Measurements from ENCODE around the gene PRR35. TPM values are rescaled to one million over a fixed set of nuclear protein-coding genes. Genes with fewer than 3 reads are reported as not detected.

PRR35 gene
- polyA plus RNA-seq, 1 donor (not counting 4 experiments of a cell fraction or from before 2014, with no cell fraction given), result not detected

GRCh38 chr16:558298-559020, 1.7 kb upstream of the PRR35 start:
- no peak overlapping the region for H3K27ac ChIP-seq (ENCODE audit: control insufficient read depth, insufficient read depth, low read length)
- H4K20me1 ChIP-seq (ENCODE audit: control insufficient read depth, extremely low read depth, insufficient read depth, low read length), result no peaks in the 10 kb centered on the region
- H2AFZ ChIP-seq (ENCODE audit: control insufficient read depth, low read length), result no peak overlapping the region
- H3K4me2 ChIP-seq (ENCODE audit: control insufficient read depth, extremely low read depth, insufficient read depth, low read depth, low read length), result no peak overlapping the region
- TF ChIP-seq EZH2 (IDR thresholded peaks at IDR 0.05; ENCODE audit: low read length), result no peak
- TF ChIP-seq, protein P1, sequence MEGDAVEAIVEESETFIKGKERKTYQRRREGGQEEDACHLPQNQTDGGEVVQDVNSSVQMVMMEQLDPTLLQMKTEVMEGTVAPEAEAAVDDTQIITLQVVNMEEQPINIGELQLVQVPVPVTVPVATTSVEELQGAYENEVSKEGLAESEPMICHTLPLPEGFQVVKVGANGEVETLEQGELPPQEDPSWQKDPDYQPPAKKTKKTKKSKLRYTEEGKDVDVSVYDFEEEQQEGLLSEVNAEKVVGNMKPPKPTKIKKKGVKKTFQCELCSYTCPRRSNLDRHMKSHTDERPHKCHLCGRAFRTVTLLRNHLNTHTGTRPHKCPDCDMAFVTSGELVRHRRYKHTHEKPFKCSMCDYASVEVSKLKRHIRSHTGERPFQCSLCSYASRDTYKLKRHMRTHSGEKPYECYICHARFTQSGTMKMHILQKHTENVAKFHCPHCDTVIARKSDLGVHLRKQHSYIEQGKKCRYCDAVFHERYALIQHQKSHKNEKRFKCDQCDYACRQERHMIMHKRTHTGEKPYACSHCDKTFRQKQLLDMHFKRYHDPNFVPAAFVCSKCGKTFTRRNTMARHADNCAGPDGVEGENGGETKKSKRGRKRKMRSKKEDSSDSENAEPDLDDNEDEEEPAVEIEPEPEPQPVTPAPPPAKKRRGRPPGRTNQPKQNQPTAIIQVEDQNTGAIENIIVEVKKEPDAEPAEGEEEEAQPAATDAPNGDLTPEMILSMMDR (optimal IDR thresholded peaks at IDR 0.05 in 1 of 3, IDR thresholded peaks at IDR 0.05 in 1 of 3, conservative IDR thresholded peaks at IDR 0.05 in 1 of 3; ENCODE audit: extremely low read depth in 1 of 3, insufficient read depth in 2 of 3, low read length in 3 of 3), result no peak
- FAIRE-seq, result no peak
- no peaks in the 10 kb centered on the region for H3K79me2 ChIP-seq (ENCODE audit: control insufficient read depth, insufficient read depth, low read length)
- H3K9me1 ChIP-seq (ENCODE audit: control insufficient read depth, extremely low read depth, insufficient read depth, low read length), result no peaks in the 10 kb centered on the region
- dilution Hi-C loops (cut with MboI; ENCODE audit: extremely low pct_ligation_motif_present, low sequenced_read_pairs), result no loop called here
- peaks cover 2 to 3% of the 10 kb centered on the region in 2 experiments for H3K36me3 ChIP-seq (ENCODE audit: control insufficient read depth in 2 of 2, extremely low read depth in 1 of 2, insufficient read depth in 2 of 2, low read length in 2 of 2)
- no peaks in the 10 kb centered on the region for H3K9me3 ChIP-seq (ENCODE audit: control insufficient read depth, low read depth, low read length)
- H3K4me1 ChIP-seq (ENCODE audit: control insufficient read depth, extremely low read depth, insufficient read depth, low read length), result peaks cover 12% of the 10 kb centered on the region
- H3K4me3 ChIP-seq (ENCODE audit: control insufficient read depth in 2 of 3, extremely low read depth in 1 of 3, insufficient read depth in 2 of 3, low read depth in 1 of 3, low read length in 3 of 3), result no peak overlapping the region
- H3K27me3 ChIP-seq (ENCODE audit: control insufficient read depth, extremely low read depth, insufficient read depth, low read length), result peaks cover 50% of the 10 kb centered on the region
- no peak overlapping the region for H3K9ac ChIP-seq (ENCODE audit: control insufficient read depth, extremely low read depth, insufficient read depth, low read length)
- DNase-seq (ENCODE audit: low read depth, low spot score), result no peak

- no peak overlapping the region for H3K4me3 ChIP-seq (ENCODE audit: control insufficient read depth in 2 of 3, extremely low read depth in 1 of 3, insufficient read depth in 2 of 3, low read depth in 1 of 3, low read length in 3 of 3)
- no peak overlapping the region for H3K9ac ChIP-seq (ENCODE audit: control insufficient read depth, extremely low read depth, insufficient read depth, low read length)
- H3K4me1 ChIP-seq (ENCODE audit: control insufficient read depth, extremely low read depth, insufficient read depth, low read length), result peaks cover 12% of the 10 kb centered on the region
- no peak overlapping the region for H3K4me2 ChIP-seq (ENCODE audit: control insufficient read depth, extremely low read depth, insufficient read depth, low read depth, low read length)
- TF ChIP-seq, protein P1 (optimal IDR thresholded peaks at IDR 0.05 in 1 of 3, IDR thresholded peaks at IDR 0.05 in 1 of 3, conservative IDR thresholded peaks at IDR 0.05 in 1 of 3; ENCODE audit: extremely low read depth in 1 of 3, insufficient read depth in 2 of 3, low read length in 3 of 3), result no peak
- TF ChIP-seq EZH2 (IDR thresholded peaks at IDR 0.05; ENCODE audit: low read length), result no peak
- FAIRE-seq (no peak), DNase-seq (ENCODE audit: low read depth, low spot score) (no peak)
- H3K27me3 ChIP-seq (ENCODE audit: control insufficient read depth, extremely low read depth, insufficient read depth, low read length), result peaks cover 50% of the 10 kb centered on the region
- no peaks in the 10 kb centered on the region for H3K36me3 ChIP-seq (ENCODE audit: control insufficient read depth in 2 of 2, extremely low read depth in 1 of 2, insufficient read depth in 2 of 2, low read length in 2 of 2)
- no peak overlapping the region for H3K27ac ChIP-seq (ENCODE audit: control insufficient read depth, insufficient read depth, low read length)
- no peak overlapping the region for H2AFZ ChIP-seq (ENCODE audit: control insufficient read depth, low read length)
- no peaks in the 10 kb centered on the region for H3K79me2 ChIP-seq (ENCODE audit: control insufficient read depth, insufficient read depth, low read length)
- dilution Hi-C loops (cut with MboI; ENCODE audit: extremely low pct_ligation_motif_present, low sequenced_read_pairs), result no loop called here
- no peaks in the 10 kb centered on the region for H4K20me1 ChIP-seq (ENCODE audit: control insufficient read depth, extremely low read depth, insufficient read depth, low read length)
- H3K9me1 ChIP-seq (ENCODE audit: control insufficient read depth, extremely low read depth, insufficient read depth, low read length), result no peaks in the 10 kb centered on the region
- no peaks in the 10 kb centered on the region for H3K9me3 ChIP-seq (ENCODE audit: control insufficient read depth, low read depth, low read length)
These were observed 1.2 kb upstream of the PRR35 start for GRCh38 chr16:559021-559380.

Measured in keratinocyte (primary cell).